SK-N-SH (cell line): Measurements from ENCODE around the gene SAP30BP. TPM values are rescaled to one million over a fixed set of nuclear protein-coding genes. Genes with fewer than 3 reads are reported as not detected.

Experiments
- CTCF ChIA-PET: fragments of 300-600, 350-600 bp; formaldehyde crosslinking; extraction: SDS; loops from one replicate; lab custom pipeline; 2021; lab: Yijun Ruan, JAX
- POLR2A ChIA-PET: fragments of 350-600 bp; sonication (Branson Sonifier 250); formaldehyde crosslinking; extraction: SDS; loops from one replicate; lab custom pipeline; 2020; ENCODE audit warnings: antibody characterized with exemption, inconsistent platforms; lab: Yijun Ruan, JAX
- DNase-seq: peaks from one replicate; pipeline ENCODE4 v3.0.0; 2012
- H2AFZ ChIP-seq: fragments of 200-600 bp; sonication (generic); 2 replicates; pipeline ENCODE4 v1.8.1; 2016; ENCODE audit warnings: antibody characterized with exemption, mild to moderate bottlenecking, low read depth
- H3F3A ChIP-seq: fragments of 200-600 bp; sonication (generic); replicated peaks from 2 replicates; pipeline ENCODE3; 2016; ENCODE audit warnings: antibody characterized with exemption, mild to moderate bottlenecking; ENCODE audit not compliant: insufficient read depth
- H3K27ac ChIP-seq, 2 experiments: fragments of 200-500 bp in 1 of 2; fragments of 200-600 bp in 1 of 2; sonication (Bioruptor generic) in 1 of 2; sonication (generic), shearing (Covaris generic) in 1 of 2; 2 replicates each; pipeline versions ENCODE4 v1.5.1 to v1.6.1; 2014 to 2016; ENCODE audit warnings: low read depth in 2 of 2, inconsistent platforms in 1 of 2, low read length in 1 of 2, mild to moderate bottlenecking in 1 of 2, mixed read lengths in 1 of 2
- H3K27me3 ChIP-seq: fragments of 200-600 bp; sonication (generic), shearing (Covaris generic); 2 replicates; pipeline ENCODE4 v1.6.1; 2016; ENCODE audit warnings: mixed run types; ENCODE audit not compliant: insufficient read depth
- H3K36me3 ChIP-seq, 2 experiments: fragments of 200-500 bp in 1 of 2; fragments of 200-600 bp in 1 of 2; sonication (Bioruptor generic) in 1 of 2; sonication (generic) in 1 of 2; replicated peaks in 1 of 2; 2 replicates each; pipeline versions ENCODE3 to v1.5.1; 2014 to 2016; ENCODE audit warnings: low read length in 1 of 2, mild to moderate bottlenecking in 1 of 2; ENCODE audit not compliant: insufficient read depth in 2 of 2, control insufficient read depth in 1 of 2
- H3K4me1 ChIP-seq, 2 experiments: fragments of 200-500 bp in 1 of 2; fragments of 200-600 bp in 1 of 2; sonication (Bioruptor generic) in 1 of 2; sonication (generic), shearing (Covaris generic) in 1 of 2; 2 replicates each; pipeline versions ENCODE4 v1.5.1 to v1.6.1; 2014 to 2016; ENCODE audit warnings: low read depth in 1 of 2, low read length in 1 of 2, mixed run types in 1 of 2; ENCODE audit not compliant: insufficient read depth in 2 of 2, control insufficient read depth in 1 of 2
- H3K4me2 ChIP-seq: fragments of 200-600 bp; sonication (generic), shearing (Covaris generic); 2 replicates; pipeline ENCODE4 v1.6.1; 2017; ENCODE audit warnings: mixed run types
- H3K4me3 ChIP-seq, 2 experiments: fragments of 200-500 bp in 1 of 2; fragments of 200-600 bp in 1 of 2; sonication (Bioruptor generic) in 1 of 2; sonication (generic), shearing (Covaris generic) in 1 of 2; 2 replicates each; pipeline versions ENCODE4 v1.5.1 to v1.8.1; 2014 to 2016; ENCODE audit warnings: low read depth in 2 of 2, inconsistent platforms in 1 of 2, low read length in 1 of 2, mild to moderate bottlenecking in 1 of 2, mixed read lengths in 1 of 2, moderate library complexity in 1 of 2
- H3K79me2 ChIP-seq: fragments of 200-600 bp; sonication (generic); 2 replicates; pipeline ENCODE4 v1.8.1; 2017; ENCODE audit warnings: mild to moderate bottlenecking; ENCODE audit not compliant: insufficient read depth
- H3K9ac ChIP-seq: fragments of 200-600 bp; sonication (generic); 2 replicates; pipeline ENCODE4 v1.6.1; 2017; ENCODE audit warnings: mixed run types
- H3K9me2 ChIP-seq: fragments of 200-600 bp; sonication (generic); 2 replicates; pipeline ENCODE4 v1.6.1; 2017; ENCODE audit warnings: mixed run types
- H3K9me3 ChIP-seq: fragments of 200-600 bp; sonication (generic); 2 replicates; pipeline ENCODE4 v1.6.1; 2017; ENCODE audit warnings: mixed run types, mild to moderate bottlenecking, moderate library complexity
- H4K20me1 ChIP-seq: fragments of 200-600 bp; sonication (generic); 2 replicates; pipeline ENCODE4 v1.6.1; 2017; ENCODE audit warnings: mild to moderate bottlenecking, mixed run types; ENCODE audit not compliant: insufficient read depth
- CHD2 ChIP-seq: fragments of 150-350 bp; IDR thresholded peaks from 2 replicates; pipeline ENCODE4 v1.6.1; 2018; ENCODE audit warnings: low read length; ENCODE audit not compliant: partially characterized antibody
- CTCF ChIP-seq: fragments of 200-600 bp; sonication (generic); IDR thresholded peaks from 2 replicates; pipeline ENCODE4 v1.6.1; 2017; ENCODE audit warnings: antibody characterized with exemption, mild to moderate bottlenecking, moderate library complexity
- EP300 ChIP-seq, 2 experiments: IDR thresholded peaks; 2 replicates each; pipeline versions ENCODE4 v1.4.0 to v1.6.1; 2012; ENCODE audit warnings: borderline replicate concordance in 1 of 2, low read depth in 1 of 2, low read length in 1 of 2
- EZH2phosphoT487 ChIP-seq: fragments of 200-600 bp; sonication (generic); IDR thresholded peaks from 2 replicates; pipeline ENCODE4 v1.6.1; 2017; ENCODE audit warnings: low read depth, mixed run types, mild to moderate bottlenecking, antibody characterized with exemption, moderate library complexity, borderline replicate concordance
- FOSL2 ChIP-seq: IDR thresholded peaks from 2 replicates; pipeline ENCODE4 v1.4.0; 2012; ENCODE audit warnings: low read depth, mild to moderate bottlenecking, moderate library complexity, borderline replicate concordance
- FOXJ3 ChIP-seq: sonication (generic); formaldehyde crosslinking; IDR thresholded peaks from 2 replicates; pipeline ENCODE4 v1.5.1; 2020; ENCODE audit warnings: mild to moderate bottlenecking, missing genetic modification reagents
- JUND ChIP-seq: IDR thresholded peaks from 2 replicates; pipeline ENCODE4 v1.4.0; 2012
- MAX ChIP-seq: IDR thresholded peaks from 2 replicates; pipeline ENCODE4 v1.4.0; 2012; ENCODE audit warnings: low read depth
- NFIC ChIP-seq: IDR thresholded peaks from 2 replicates; pipeline ENCODE4 v1.4.0; 2012; ENCODE audit warnings: borderline replicate concordance
- PBX3 ChIP-seq: IDR thresholded peaks from 2 replicates; pipeline ENCODE4; 2012
- POLR2AphosphoS5 ChIP-seq: IDR thresholded peaks from 2 replicates; pipeline ENCODE4 v1.6.1; 2012; ENCODE audit warnings: low read depth, low read length
- RCOR1 ChIP-seq: fragments of 150-350 bp; IDR thresholded peaks from 2 replicates; pipeline ENCODE4 v1.6.1; 2017; ENCODE audit warnings: antibody characterized with exemption, low read length
- REST ChIP-seq: IDR thresholded peaks from 2 replicates; pipeline ENCODE4 v1.6.1; 2012; ENCODE audit warnings: mild to moderate bottlenecking, low read depth, low read length, moderate library complexity
- RXRA ChIP-seq: IDR thresholded peaks from 2 replicates; pipeline ENCODE4 v1.4.0; 2012; ENCODE audit warnings: low read depth, mild to moderate bottlenecking, borderline replicate concordance
- SMC3 ChIP-seq: IDR thresholded peaks from 2 replicates; pipeline ENCODE4 v1.6.1; 2012; ENCODE audit warnings: low read depth, low read length, improper control_type of control experiment
- TCF12 ChIP-seq: IDR thresholded peaks from 2 replicates; pipeline ENCODE4 v1.4.0; 2012
- TEAD4 ChIP-seq: IDR thresholded peaks from 2 replicates; pipeline ENCODE4 v1.4.0; 2012; ENCODE audit warnings: mild to moderate bottlenecking, borderline replicate concordance; ENCODE audit not compliant: insufficient read depth
- YY1 ChIP-seq: IDR thresholded peaks from 2 replicates; pipeline ENCODE4 v1.4.0; 2012; ENCODE audit warnings: low read depth, mild to moderate bottlenecking
- WGBS: methylation state at CpG from one replicate; pipeline ENCODE4 v1.1.6; 2017; ENCODE audit warnings: low lambda C conversion rate; 5-methylcytosine and 5-hydroxymethylcytosine counted together
- polyA plus RNA-seq, 3 experiments: library from polyadenylated mRNA; depleted of rRNA; stranded (reverse); fragments of >200 nt; gene quantifications; 2 replicates each; pipeline ENCODE4 v1.2.3, GENCODE V29; 2012

Gene SAP30BP
- polyA plus RNA-seq, 1 of the 3 experiments (the other 2 are of a cell fraction): 158 TPM

- Histone ChIP-seq H3K9ac (no peak overlapping the region), H3K4me2 (peak overlapping the region; percentile 3)
Measured at GRCh38 chr17:75681289-75681688, 14.2 kb downstream of the SAP30BP start.

More at GRCh38 chr17:75681289-75681688, 14.2 kb downstream of the SAP30BP start:
- peaks cover 12% of the 10 kb centered on the region; the same call in 1 of the 2 replicates for H4K20me1 ChIP-seq
- H2AFZ ChIP-seq: no peak overlapping the region
- DNase-seq: no peak
- H3K4me1 ChIP-seq: peaks cover 6 to 41% of the 10 kb centered on the region in 2 experiments; a peak in 3 of 4 replicates
- ChIA-PET CTCF (interaction anchor here (0.9 to 5.1 kb wide), 4 partner anchors 10 to 146 kb away, joined by 3 to 39 read pairs (median 10); partner anchors contain the start of gene SMIM5), POLR2A (no interaction called here)
- no peaks in the 10 kb centered on the region for H3K9me2 ChIP-seq
- H3F3A ChIP-seq: peaks cover 36% of the 10 kb centered on the region
- peaks cover 24% of the 10 kb centered on the region in 2 experiments for H3K36me3 ChIP-seq
- peaks cover 91% of the 10 kb centered on the region for H3K79me2 ChIP-seq
- H3K4me3 ChIP-seq: no peak overlapping the region
- H3K27me3 ChIP-seq: no peaks in the 10 kb centered on the region
- TF ChIP-seq TEAD4: peak; percentile 42; the same call in 1 of the 2 replicates
- TF ChIP-seq CTCF: no peak
- TF ChIP-seq EZH2phosphoT487: no peak
- TF ChIP-seq POLR2AphosphoS5: peak; percentile 56; the same call in 1 of the 2 replicates
- peak; percentile 92 for TF ChIP-seq TCF12
- peak; percentile 82 for TF ChIP-seq PBX3
- TF ChIP-seq REST: peak; percentile 13; the same call in 1 of the 2 replicates
- no peak; the same call in none of the 2 replicates for TF ChIP-seq NFIC
- TF ChIP-seq RCOR1: no peak
- peak; percentile 32; the same call in 1 of the 2 replicates for TF ChIP-seq MAX
- TF ChIP-seq FOXJ3 (CRISPR knock-in tag): no peak
- peak; percentile 64; the same call in 1 of the 2 replicates for TF ChIP-seq JUND
- TF ChIP-seq YY1: no peak
- peak in 1 of 2 experiments; percentile 73; a peak in 2 of 4 replicates for TF ChIP-seq EP300 (IDR thresholded peaks at IDR 0.05; ENCODE audit: borderline replicate concordance in 1 of 2, low read depth in 1 of 2, low read length in 1 of 2)
- TF ChIP-seq RXRA: peak; percentile 38; the same call in 1 of the 2 replicates
- no peak for TF ChIP-seq CHD2
- TF ChIP-seq FOSL2: peak; percentile 58
- TF ChIP-seq SMC3: no peak
- TF ChIP-seq, all 33 proteins: peak for 10
- no peaks in the 10 kb centered on the region for H3K9me3 ChIP-seq
- H3K27ac ChIP-seq: peak overlapping the region; percentile 18 to 64; a peak in 3 of 4 replicates
- 8% methylated on average over 3 of the region's 3 CpGs for WGBS
